Hematopoietic multipotent progenitor cell treated with erythropoietin and hydrocortisone succinate and interleukin-3 and kit ligand, for 17 days (in vitro differentiated cells): ENCODE measurements around the gene TPSD1.
A peak's percentile ranks its signal among the peaks of the same experiment; 100 is the strongest.
"Not testable (repeated sequence)": the region's sequence is repeated elsewhere in the genome, so short reads cannot be mapped to it uniquely, and the experiment has no call there.

Experiments used
- DNase-seq: peaks from one replicate; pipeline ENCODE4 v3.0.0-alpha.2; 2015; ENCODE audit warnings: low spot score

TPSD1 gene

DNA sequence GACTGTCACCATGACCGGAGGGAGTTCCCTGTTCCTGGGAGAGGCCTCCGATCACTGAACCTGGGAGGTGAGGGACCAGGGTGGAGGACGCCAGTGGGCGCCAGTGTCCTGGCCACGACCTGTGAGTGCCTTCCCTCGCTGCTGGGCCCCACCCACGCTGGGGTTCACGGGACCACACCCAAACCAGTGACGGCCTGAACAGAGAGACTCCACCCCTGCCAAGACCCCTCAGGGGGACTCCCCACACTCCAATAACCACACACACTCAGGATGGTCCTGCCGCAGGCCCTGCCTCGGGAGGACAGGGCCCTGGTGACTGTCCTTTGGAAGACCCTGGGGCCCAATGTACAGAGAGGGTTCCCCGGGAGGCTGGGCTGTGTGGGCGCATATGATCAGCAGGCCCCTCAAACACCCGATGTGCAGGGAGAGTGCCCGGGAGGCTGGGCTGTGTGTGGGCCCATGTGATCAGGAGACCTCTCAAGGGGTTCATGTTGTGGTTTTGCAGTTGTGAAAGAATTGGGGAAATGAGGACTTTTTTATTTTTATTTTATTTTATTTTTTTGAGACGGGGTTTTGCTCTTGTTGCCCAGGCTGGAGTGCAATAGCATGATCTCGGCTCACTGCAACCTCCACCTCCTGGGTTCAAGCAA, 26.6 kb downstream of the TPSD1 start:
- peak; percentile 17 for DNase-seq

DNA sequence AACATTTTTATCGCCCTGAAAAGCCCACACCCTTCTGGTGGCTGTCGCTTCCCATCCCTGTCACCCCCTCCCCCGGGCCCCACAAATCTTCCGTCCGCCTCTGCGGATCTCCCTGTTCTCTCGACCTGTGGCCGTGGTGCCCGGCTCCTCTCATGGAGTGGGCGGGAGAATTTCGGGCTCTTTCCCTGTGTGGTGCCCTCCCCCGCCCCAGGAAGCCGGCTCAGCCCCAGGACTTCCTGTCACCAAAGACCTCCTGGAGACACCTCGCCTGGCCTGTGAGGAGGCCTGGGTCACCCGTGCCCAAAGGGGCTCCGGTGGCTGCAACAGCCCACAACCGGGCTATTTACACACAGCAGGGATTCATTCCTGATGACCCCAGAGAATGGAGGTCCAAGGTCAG, 27.4 kb downstream of the TPSD1 start:
- DNase-seq: no peak

DNA sequence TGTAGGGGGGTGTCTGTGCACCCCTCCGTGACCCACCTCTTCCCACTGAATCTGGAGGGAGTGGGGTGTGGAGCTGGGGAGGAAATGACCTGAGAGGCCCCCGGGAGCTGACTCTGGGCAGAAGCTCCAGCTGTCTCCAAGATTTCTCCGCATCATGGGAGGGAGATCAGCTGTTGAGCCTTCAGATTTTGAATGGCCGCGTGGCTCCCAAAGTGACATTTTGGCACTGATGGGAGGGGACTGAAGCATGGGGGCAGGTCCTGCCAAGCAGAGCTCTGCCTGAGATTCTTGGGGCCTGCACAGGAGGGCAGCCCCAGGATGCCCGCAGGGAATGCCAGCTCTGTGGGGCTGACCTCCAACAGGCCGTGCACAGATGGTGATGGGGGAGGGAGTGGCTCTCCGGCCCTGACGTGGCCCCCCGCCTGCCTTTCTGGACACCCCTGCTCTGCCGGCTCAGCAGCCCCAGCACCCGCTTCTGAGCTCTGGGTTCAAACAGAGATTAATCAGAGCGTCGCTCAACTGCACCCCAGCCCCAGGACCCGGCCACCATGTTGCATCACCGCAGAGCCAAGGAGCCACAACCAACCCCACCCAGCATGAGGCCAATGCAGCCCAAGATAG, 28.2 kb downstream of the TPSD1 start:
- DNase-seq: no peak

DNA sequence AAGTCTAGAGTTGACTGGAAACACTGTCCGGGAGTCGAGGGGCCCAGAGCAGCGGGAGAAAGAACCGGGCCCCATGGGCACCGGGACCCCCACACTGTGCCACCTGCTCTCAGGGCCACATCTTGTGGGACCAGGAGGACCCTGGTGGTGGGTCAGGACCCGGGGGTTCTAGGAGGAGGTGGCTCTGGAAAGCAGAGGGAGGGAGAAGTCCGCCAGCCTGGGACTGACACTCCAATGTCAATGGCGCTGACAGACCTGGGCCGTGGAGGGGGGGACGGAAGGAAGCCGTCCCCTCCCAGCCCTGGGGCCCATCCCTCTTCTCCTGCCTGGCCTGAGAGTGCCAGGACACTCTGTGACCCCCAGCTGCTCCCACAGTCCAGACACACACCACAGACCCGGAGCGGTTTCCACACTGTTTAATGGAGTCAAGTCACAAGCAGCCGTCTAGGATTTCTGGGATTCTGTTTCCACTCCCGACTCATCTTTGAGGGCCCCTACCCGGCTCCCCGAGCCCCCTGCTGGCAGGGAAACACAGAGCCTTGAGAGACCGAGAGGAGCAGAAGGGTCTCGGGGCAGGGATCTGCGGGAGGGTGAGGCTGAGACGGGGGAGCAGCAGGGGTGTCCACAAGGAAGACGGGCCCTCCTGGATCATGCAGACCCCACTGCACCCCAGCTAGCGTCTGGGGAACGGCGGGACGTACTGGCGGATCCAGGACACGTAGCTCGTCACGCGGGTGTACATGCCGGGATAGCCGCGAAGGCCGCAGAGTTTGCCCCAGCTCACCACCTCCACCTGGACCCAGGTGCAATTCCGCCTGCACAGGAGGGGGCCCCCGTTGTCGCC, 30.0 kb downstream of the TPSD1 start:
- DNase-seq: no peak

GRCh38 chr16:1286513-1287094, 30.7 kb downstream of the TPSD1 start:
- no peak for DNase-seq

- no peak for DNase-seq
Measured at GRCh38 chr16:1287982-1288670, 32.3 kb downstream of the TPSD1 start.

DNA sequence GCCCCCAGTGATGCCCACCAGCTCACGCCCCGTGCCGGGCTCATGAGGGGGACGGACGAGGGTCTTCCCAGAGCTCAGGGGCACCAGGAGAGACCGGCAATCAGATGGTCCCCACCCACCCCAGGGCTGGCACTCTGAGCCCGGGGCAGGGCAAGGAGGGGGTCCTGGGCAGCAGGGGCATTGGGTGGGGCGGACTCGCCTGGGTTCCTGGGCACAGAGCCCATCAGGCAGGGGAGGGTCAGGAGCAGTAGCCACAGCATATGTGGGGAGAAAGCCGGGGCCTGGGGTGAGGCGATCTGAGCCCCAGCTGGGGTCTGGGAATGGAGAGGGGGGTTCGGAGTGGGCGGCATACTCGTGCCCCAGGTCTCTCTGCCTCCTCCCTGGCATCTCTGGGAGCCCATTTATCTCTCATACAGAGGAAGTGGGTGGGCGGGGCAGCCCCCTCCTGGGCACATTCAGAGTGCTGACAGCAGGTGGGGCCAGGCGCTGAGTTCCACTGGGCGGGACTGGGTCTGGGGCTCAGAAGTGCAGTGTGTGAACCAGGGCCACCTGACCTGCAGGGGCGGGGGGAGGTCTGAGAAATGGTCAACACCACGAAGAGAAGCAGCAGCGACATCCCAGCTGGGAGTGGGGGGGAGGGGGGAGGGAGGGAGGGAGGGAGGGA, 33.1 kb downstream of the TPSD1 start:
- DNase-seq: no peak

GRCh38 chr16:1289477-1289866, 33.6 kb downstream of the TPSD1 start:
- DNase-seq: no peak

GRCh38 chr16:1290063-1290501, 34.2 kb downstream of the TPSD1 start:
- DNase-seq: no peak

DNA sequence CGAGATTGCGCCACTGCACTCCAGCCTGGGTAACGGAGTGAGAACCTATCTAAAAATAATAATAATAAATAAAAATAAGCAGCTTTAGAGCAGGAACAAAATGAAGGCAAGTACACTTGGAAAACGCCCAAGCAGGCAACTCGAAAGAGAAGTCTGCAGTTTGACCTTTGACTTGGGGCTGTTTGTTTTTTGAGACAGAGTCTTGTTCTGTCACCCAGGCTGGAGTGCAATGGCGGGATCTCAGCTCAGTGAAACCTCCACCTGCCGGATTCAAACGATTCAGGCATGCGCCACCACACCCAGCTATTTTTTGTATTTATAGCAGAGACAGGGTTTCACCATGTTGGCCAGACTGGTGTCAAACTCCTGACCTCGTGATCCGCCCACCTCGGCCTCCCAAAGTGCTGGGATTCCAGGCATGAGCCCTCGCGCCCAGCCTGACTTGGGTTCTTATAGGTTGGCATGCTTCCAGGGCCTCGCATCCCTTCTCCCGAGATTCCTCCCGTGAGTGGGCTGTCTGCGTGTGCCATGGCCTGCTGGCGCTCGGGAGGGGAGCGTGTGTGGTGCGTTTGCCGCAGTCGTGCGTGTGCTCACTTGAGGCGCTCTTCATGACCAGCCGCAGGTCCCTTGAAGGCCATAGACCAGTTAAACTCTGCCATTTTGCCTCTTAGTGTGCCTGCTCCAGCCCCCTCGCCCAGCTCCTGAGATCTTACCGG, 35.1 kb downstream of the TPSD1 start:
- DNase-seq: no peak

- no peak for DNase-seq
Measured at GRCh38 chr16:1291576-1291974, 35.7 kb downstream of the TPSD1 start.

- DNase-seq: not testable (repeated sequence)
Measured at GRCh38 chr16:1292208-1292607, 36.3 kb downstream of the TPSD1 start.

- not testable (repeated sequence) for DNase-seq
Measured at GRCh38 chr16:1292808-1293207, 36.9 kb downstream of the TPSD1 start.

GRCh38 chr16:1293921-1294656, 38.2 kb downstream of the TPSD1 start:
- no peak for DNase-seq

- DNase-seq: no peak
Measured at GRCh38 chr16:1295465-1295864, 39.6 kb downstream of the TPSD1 start.

GRCh38 chr16:1296688-1297017, 40.8 kb downstream of the TPSD1 start:
- not testable (repeated sequence) for DNase-seq

DNA sequence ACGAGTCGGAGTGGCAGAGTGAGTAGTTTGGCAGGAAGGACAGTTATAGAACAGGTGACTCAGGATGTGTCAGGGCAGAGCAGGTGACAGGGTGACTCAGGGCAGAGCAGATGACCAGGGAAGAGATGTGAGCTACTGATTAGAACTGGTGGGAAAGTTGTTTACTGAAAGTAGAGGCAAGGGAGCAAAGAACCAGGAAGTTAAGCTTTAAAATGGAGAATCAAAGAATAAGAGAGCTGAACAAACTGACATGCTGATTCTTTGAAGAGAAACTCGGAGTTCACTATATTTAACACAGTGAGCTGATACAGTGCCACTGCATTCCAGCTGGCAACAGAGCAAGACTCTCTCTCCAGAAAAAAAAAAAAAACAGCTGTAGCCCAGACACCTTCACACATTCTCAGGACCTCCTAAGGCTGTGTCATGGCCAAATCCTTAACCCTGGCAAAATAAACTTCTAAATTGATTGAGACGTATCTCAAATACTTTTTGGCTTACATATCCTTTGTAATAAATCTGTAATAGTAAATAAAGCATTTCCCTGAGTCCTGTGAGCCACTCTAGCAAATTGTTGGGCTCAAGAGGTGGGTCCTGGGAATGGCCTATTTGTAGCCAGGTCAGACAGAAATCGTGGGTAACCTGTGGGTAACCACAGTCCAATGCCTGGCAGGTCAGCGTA, 41.3 kb downstream of the TPSD1 start:
- peak; percentile 58 for DNase-seq

DNA sequence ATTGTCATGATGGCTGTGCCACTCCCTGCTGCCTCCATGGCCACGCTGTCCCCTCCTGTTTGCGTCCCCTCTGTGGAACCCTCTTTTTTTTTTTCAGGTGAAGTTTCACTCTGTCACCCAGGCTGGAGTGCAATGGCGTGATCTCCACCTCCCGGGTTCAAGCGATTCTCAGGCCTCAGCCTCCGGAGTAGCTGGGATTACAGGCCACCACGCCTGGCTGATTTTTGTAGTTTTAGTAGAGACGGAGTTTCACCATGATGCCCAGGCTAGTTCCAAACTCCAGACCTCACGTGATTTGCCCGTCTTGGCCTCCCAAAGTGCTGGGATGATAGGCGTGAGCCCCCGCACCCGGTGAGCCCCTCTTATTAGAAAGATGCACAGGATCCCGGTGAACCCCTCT, 42.5 kb downstream of the TPSD1 start:
- DNase-seq: no peak

GRCh38 chr16:1299012-1299867, 43.4 kb downstream of the TPSD1 start:
- no peak for DNase-seq
